Nephron progenitor cell (in vitro differentiated cells): ENCODE measurements around the gene CSK.

Experiments
- DNase-seq: peaks from one replicate; pipeline ENCODE4 v3.0.0; 2021
- H3K27ac Mint-ChIP-seq: 2 replicates; pipeline ENCODE4 v1.8.0; 2021; ENCODE audit warnings: mild to moderate bottlenecking, moderate library complexity, mixed read lengths
- H3K27me3 Mint-ChIP-seq: 2 replicates; pipeline ENCODE4 v1.8.0; 2021; ENCODE audit warnings: mild to moderate bottlenecking, low read depth, mixed read lengths; ENCODE audit not compliant: poor library complexity
- H3K36me3 Mint-ChIP-seq: 2 replicates; pipeline ENCODE4 v1.8.0; 2021; ENCODE audit warnings: low read depth, mixed read lengths
- H3K4me1 Mint-ChIP-seq: 2 replicates; pipeline ENCODE4 v1.8.0; 2021; ENCODE audit warnings: mixed read lengths
- H3K4me3 Mint-ChIP-seq: 2 replicates; pipeline ENCODE4 v1.8.0; 2021; ENCODE audit warnings: mild to moderate bottlenecking, moderate library complexity, mixed read lengths
- H3K9me3 Mint-ChIP-seq: 2 replicates; pipeline ENCODE4 v1.8.0; 2021; ENCODE audit warnings: mild to moderate bottlenecking, moderate library complexity, mixed read lengths
- TF ChIP-seq, protein P1 (sequence below): fragments of 200-600 bp; sonication (generic); IDR thresholded peaks from 2 replicates; pipeline ENCODE4 v1.5.0; 2021; ENCODE audit warnings: antibody characterized with exemption

The CSK gene

GRCh38 chr15:74790080-74790916 is 8.4 kb downstream of the CSK start:
- no peaks in the 10 kb centered on the region for H3K36me3 Mint-ChIP-seq
- peaks cover 64% of the 10 kb centered on the region for H3K4me1 Mint-ChIP-seq
- TF ChIP-seq, protein P1, sequence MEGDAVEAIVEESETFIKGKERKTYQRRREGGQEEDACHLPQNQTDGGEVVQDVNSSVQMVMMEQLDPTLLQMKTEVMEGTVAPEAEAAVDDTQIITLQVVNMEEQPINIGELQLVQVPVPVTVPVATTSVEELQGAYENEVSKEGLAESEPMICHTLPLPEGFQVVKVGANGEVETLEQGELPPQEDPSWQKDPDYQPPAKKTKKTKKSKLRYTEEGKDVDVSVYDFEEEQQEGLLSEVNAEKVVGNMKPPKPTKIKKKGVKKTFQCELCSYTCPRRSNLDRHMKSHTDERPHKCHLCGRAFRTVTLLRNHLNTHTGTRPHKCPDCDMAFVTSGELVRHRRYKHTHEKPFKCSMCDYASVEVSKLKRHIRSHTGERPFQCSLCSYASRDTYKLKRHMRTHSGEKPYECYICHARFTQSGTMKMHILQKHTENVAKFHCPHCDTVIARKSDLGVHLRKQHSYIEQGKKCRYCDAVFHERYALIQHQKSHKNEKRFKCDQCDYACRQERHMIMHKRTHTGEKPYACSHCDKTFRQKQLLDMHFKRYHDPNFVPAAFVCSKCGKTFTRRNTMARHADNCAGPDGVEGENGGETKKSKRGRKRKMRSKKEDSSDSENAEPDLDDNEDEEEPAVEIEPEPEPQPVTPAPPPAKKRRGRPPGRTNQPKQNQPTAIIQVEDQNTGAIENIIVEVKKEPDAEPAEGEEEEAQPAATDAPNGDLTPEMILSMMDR = no peak
- H3K27me3 Mint-ChIP-seq = peaks cover 9% of the 10 kb centered on the region
- no peak overlapping the region for H3K4me3 Mint-ChIP-seq
- H3K9me3 Mint-ChIP-seq = no peaks in the 10 kb centered on the region
- H3K27ac Mint-ChIP-seq = peak overlapping the region; percentile 75
- no peak for DNase-seq

DNA sequence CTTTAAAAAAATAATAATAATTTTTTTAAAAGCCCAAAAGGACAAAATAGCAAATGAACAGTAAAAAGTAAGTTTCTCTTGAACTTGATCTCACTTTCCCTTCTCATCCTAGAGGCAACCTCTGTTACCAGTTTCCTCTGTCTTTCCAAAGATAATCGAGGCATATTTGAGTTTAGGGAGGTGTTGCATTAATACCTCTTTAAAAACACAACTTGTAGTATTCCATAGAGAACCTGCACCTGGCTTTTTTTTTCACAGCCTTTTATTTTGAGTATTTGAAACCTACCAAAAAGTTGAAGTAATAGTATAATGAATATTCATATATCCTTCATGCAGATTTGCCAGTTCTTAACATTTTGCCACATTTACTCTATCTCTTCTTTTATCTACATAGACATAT is 9.1 kb downstream of the CSK start:
- no peaks in the 10 kb centered on the region for H3K36me3 Mint-ChIP-seq
- H3K4me3 Mint-ChIP-seq = no peak overlapping the region
- peaks cover 9% of the 10 kb centered on the region for H3K27me3 Mint-ChIP-seq
- H3K27ac Mint-ChIP-seq = no peak overlapping the region
- no peaks in the 10 kb centered on the region for H3K9me3 Mint-ChIP-seq
- H3K4me1 Mint-ChIP-seq = peaks cover 58% of the 10 kb centered on the region
- no peak for DNase-seq
- TF ChIP-seq, protein P1 = no peak

DNA sequence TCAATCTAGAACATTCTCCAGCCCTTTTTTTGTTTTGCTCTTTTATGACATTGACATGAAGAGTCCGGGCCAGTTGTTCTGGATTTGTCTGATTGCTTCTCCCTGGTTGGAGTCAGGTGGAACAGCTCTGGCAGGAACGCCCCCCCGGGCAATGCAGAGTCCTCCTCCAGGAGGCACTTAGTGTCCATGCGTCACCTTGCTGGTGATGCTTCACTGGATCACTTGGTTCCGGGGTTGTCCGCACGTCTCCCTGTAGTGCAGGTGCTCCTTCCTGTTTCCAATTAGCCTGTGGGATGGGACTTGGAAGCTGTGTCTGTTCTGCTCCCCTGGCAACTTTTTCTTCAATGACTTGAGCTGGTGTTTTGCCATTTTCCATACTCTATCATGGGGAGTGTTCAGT is 9.8 kb downstream of the CSK start:
- no peak overlapping the region for H3K27ac Mint-ChIP-seq
- no peaks in the 10 kb centered on the region for H3K36me3 Mint-ChIP-seq
- no peak overlapping the region for H3K4me3 Mint-ChIP-seq
- no peak for DNase-seq
- TF ChIP-seq, protein P1 = no peak
- no peaks in the 10 kb centered on the region for H3K9me3 Mint-ChIP-seq
- peaks cover 9% of the 10 kb centered on the region for H3K27me3 Mint-ChIP-seq
- peaks cover 56% of the 10 kb centered on the region for H3K4me1 Mint-ChIP-seq

DNA sequence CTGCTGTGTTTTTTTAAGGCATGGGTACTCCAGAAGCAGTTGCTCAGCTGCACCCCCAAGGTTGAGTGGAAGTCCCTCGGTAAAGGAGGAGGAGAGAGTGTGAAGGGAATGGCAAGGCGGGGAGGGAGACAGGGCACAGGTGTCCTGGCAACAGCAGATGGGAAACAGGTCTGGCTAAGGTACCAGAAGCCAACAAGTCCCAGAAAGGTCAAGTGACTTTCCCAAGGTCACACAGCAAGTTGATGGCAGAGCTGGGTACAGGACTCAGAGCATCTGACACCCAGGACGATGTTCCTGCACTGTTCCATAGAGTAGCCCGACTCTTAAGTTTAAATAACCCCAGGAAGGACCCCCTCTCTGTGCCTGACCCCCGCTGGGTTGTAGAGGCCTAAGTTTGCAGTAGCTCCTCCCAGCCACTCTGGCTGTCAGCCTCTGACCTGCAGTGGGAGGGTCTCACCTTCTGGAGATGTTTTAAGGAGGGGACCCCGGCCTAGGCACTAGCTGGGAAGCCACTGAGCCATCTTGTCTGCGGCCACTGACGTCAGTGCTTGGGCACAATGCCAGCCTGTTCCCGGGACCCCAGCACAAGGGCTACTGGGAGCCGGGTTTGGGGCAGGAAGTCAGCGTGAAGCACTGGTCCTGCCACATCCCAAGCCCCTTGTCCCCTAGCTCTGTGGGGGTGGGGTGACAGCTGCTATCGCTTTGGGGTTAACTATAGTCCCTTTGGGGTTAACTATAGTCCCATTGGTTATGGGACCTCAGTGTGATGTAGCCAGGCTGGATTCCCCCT is 10.5 kb downstream of the CSK start:
- H3K36me3 Mint-ChIP-seq = no peaks in the 10 kb centered on the region
- no peak overlapping the region for H3K4me3 Mint-ChIP-seq
- peak overlapping the region; percentile 69 for H3K27ac Mint-ChIP-seq
- no peak for DNase-seq
- H3K4me1 Mint-ChIP-seq = peaks cover 55% of the 10 kb centered on the region
- peaks cover 9% of the 10 kb centered on the region for H3K27me3 Mint-ChIP-seq
- TF ChIP-seq, protein P1 = no peak
- H3K9me3 Mint-ChIP-seq = no peaks in the 10 kb centered on the region

DNA sequence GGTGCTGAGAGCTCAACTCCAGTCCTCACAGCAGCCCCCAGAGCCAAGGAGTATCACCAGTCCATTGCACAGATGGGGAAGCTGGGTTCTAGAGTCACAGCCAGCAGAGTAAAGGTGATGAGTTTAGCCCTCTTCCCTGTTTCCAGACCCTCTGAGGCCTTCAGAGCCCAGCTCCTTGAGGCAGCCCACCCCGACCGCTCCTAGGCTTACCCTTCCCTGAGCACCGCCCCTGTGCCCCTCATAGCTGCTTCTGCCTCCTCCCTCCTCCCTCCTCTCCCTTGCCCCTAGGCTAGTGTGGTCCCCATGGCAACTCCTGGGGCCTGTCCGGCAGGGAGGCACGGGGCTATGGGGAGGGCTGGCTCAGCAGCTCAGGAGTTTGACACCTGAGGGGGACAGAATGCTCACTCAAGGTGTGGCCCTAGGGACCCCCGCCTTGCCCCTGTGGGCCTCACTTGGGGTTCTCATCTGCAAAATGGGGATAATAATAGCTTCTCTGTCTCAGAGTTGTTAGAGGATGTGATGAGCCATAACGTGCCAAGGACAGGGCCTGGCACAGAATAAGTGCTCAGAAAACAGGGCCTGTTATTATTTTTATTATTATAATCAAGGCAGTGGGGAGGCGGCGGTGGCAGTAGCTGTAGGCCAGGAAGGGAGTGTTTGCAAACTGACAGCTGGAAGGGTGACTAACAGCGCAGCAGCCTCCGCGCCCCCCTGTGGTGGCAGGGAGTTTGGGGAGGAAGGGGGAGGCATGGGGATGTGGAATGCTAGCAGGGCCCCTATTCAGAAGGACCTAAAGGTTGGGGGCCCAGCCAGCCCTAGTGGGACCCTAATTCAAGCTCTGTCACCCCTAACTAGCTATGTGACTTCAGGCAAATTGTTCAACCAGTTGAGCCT is 11.5 kb downstream of the CSK start:
- Mint-ChIP-seq H3K27ac (peak overlapping the region; percentile 69), H3K36me3 (no peaks in the 10 kb centered on the region), H3K4me1 (peaks cover 45% of the 10 kb centered on the region), H3K27me3 (peaks cover 8% of the 10 kb centered on the region), H3K9me3 (no peaks in the 10 kb centered on the region), H3K4me3 (no peak overlapping the region)
- TF ChIP-seq, protein P1 = no peak
- DNase-seq = no peak
